Lower lobe of right lung (tissue), 2 donors: Measurements from ENCODE around the gene SCIN. TPM values are rescaled to one million over a fixed set of nuclear protein-coding genes. Genes with fewer than 3 reads are reported as not detected.
"Not testable (repeated sequence)": the region's sequence is repeated elsewhere in the genome, so short reads cannot be mapped to it uniquely, and the experiment has no call there.

ENCODE experiments used
- ATAC-seq, 2 donors: fragments of 200-7000 bp; cut with Tn5 transposase; one replicate each; pipeline ENCODE4 v1.9.1; 2020 to 2022; ENCODE audit warnings: mild to moderate bottlenecking in 2 of 2, moderate library complexity in 2 of 2
- DNase-seq: peaks from one replicate; pipeline ENCODE4 v3.0.0-alpha.2; 2020
- H3K27ac ChIP-seq: fragments of 200-600 bp; one replicate; pipeline ENCODE4 v1.8.0; 2022
- H3K27me3 ChIP-seq: fragments of 200-600 bp; one replicate; pipeline ENCODE4 v1.8.0; 2022; ENCODE audit warnings: low read depth
- H3K36me3 ChIP-seq: fragments of 200-600 bp; one replicate; pipeline ENCODE4 v1.8.0; 2022; ENCODE audit warnings: mild to moderate bottlenecking
- H3K4me1 ChIP-seq: fragments of 200-600 bp; one replicate; pipeline ENCODE4 v1.8.0; 2022
- H3K4me3 ChIP-seq: fragments of 200-600 bp; one replicate; pipeline ENCODE4 v1.8.0; 2022; ENCODE audit warnings: mild to moderate bottlenecking
- H3K9me3 ChIP-seq: fragments of 200-600 bp; one replicate; pipeline ENCODE4 v1.8.0; 2022
- CTCF ChIP-seq: fragments of 200-600 bp; IDR thresholded peaks from one replicate; pipeline ENCODE4 v1.8.0; 2022; ENCODE audit warnings: antibody characterized with exemption, mild to moderate bottlenecking
- intact Hi-C: fragments of 100-400 bp; cut with DNase I; formaldehyde crosslinking; loops from one replicate; pipeline ENCODE4 v1.11.0; 2022
- total RNA-seq: library from RNA; stranded (reverse); fragmentation: NEBNext Ultra II Directional; extraction: Animal tissue kit (Norgen Biotek cat#: 25700); gene quantifications from one replicate; pipeline ENCODE4 v1.2.1, GENCODE V29; 2021
- donor health status: DM: no; HTN: yes; CAD: no; lungs with severe emphysema.

Gene SCIN
- total RNA-seq, 1 donor from 2014 or later = 21.1 TPM

GRCh38 chr7:12552876-12553275, 17.6 kb upstream of the SCIN start:
- DNase-seq (no peak), ATAC-seq (no peak)
- no peak overlapping the region for H3K27ac ChIP-seq
- H3K9me3 ChIP-seq = no peaks in the 10 kb centered on the region
- intact Hi-C loops = no loop called here
- no peaks in the 10 kb centered on the region for H3K36me3 ChIP-seq
- TF ChIP-seq CTCF = no peak
- H3K4me3 ChIP-seq = no peak overlapping the region
- no peaks in the 10 kb centered on the region for H3K27me3 ChIP-seq
- H3K4me1 ChIP-seq = no peaks in the 10 kb centered on the region

- Histone ChIP-seq H3K9me3 (no peaks in the 10 kb centered on the region), H3K27ac (no peak overlapping the region), H3K27me3 (no peaks in the 10 kb centered on the region), H3K36me3 (no peaks in the 10 kb centered on the region), H3K4me3 (no peak overlapping the region), H3K4me1 (no peaks in the 10 kb centered on the region)
- intact Hi-C loops = no loop called here
- DNase-seq = no peak
- TF ChIP-seq CTCF = no peak
- ATAC-seq = no peak
Measured at GRCh38 chr7:12553416-12553815, 17.1 kb upstream of the SCIN start.

GRCh38 chr7:12554351-12554750, 16.2 kb upstream of the SCIN start:
- no peaks in the 10 kb centered on the region for H3K27me3 ChIP-seq
- no peak overlapping the region for H3K4me3 ChIP-seq
- no peaks in the 10 kb centered on the region for H3K4me1 ChIP-seq
- intact Hi-C loops = no loop called here
- H3K27ac ChIP-seq = no peak overlapping the region
- no peaks in the 10 kb centered on the region for H3K36me3 ChIP-seq
- DNase-seq = no peak
- H3K9me3 ChIP-seq = no peaks in the 10 kb centered on the region
- TF ChIP-seq CTCF = no peak
- ATAC-seq = no peak

- TF ChIP-seq CTCF = no peak
- no peak overlapping the region for H3K27ac ChIP-seq
- no peaks in the 10 kb centered on the region for H3K36me3 ChIP-seq
- no peak overlapping the region for H3K4me3 ChIP-seq
- H3K4me1 ChIP-seq = no peaks in the 10 kb centered on the region
- H3K9me3 ChIP-seq = no peaks in the 10 kb centered on the region
- DNase-seq (no peak), ATAC-seq (no peak)
- intact Hi-C loops = no loop called here
- H3K27me3 ChIP-seq = no peaks in the 10 kb centered on the region
Measured at GRCh38 chr7:12554872-12555271, 15.6 kb upstream of the SCIN start.

GRCh38 chr7:12555695-12556094, 14.8 kb upstream of the SCIN start:
- DNase-seq, H3K4me1 ChIP-seq, H3K36me3 ChIP-seq, H3K27ac ChIP-seq, H3K27me3 ChIP-seq, H3K9me3 ChIP-seq, ATAC-seq, H3K4me3 ChIP-seq, intact Hi-C loops: not testable (repeated sequence)

- intact Hi-C loops, H3K36me3 ChIP-seq, H3K4me1 ChIP-seq, H3K27ac ChIP-seq, ATAC-seq, H3K27me3 ChIP-seq, H3K9me3 ChIP-seq, DNase-seq, H3K4me3 ChIP-seq: not testable (repeated sequence)
Measured at GRCh38 chr7:12556139-12556792, 14.3 kb upstream of the SCIN start.
